ENCODE data around the gene C3orf18.

C3orf18 gene

DNA sequence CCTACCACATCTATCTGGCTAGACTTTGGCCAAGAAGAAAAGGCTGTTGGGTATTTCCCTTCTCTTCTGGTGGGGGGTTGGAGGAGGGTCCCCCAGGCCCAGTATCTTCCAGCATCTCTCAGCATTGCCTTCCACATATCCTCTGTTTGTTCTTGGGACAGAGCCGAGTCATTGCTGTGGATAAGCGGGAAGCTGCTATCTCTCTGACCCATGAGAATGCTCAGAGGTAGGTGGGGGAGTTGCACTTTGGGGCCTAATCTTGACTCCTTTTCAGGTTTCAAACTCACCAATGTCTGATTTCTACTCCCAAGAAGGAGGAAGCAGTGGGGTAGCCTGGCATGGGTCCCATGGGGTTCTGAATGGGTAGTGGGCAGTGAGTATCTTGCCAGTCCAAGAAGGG lies 9.8 kb upstream of the C3orf18 start:
- no peak for DNase-seq

DNA sequence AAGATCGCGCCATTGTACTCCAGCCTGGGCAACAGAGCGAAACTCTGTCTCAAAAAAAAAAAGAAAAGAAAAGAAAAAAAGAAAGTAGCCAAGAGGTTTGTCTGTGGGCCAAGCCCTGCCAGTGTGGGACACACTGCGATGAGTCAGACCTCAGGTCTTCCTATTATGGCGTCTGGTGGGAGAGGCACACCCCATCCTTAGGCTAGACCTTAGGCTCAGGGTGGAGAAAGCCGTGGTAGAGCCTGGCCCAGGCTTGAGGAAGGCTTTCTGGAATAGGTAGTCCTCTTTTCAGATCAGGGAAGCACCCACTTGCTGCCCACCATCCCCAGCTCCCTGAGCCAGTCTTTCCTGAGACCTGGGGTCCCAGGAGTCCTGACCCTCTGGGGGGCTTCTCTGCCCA lies 7.8 kb upstream of the C3orf18 start:
- DNase-seq = no peak

DNA sequence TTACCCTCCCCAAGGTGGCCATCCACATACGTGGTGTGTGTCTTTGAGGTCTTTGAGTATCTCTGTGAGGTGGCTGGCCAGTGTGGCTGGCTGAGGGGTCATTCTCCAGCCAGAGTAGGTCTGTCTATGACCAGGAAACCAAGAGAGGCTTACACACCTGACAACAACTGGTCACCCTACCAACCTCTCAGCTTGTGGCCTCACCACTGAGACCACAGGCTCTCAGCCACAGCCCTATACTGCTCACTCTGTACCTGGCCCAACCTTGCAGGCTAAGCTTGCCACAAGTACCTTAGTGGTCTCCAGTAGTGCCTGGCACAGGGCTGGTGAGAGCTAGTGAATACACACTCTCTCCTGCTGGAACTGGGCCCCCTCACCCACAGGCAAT lies 6.9 kb upstream of the C3orf18 start:
- DNase-seq = no peak

DNA sequence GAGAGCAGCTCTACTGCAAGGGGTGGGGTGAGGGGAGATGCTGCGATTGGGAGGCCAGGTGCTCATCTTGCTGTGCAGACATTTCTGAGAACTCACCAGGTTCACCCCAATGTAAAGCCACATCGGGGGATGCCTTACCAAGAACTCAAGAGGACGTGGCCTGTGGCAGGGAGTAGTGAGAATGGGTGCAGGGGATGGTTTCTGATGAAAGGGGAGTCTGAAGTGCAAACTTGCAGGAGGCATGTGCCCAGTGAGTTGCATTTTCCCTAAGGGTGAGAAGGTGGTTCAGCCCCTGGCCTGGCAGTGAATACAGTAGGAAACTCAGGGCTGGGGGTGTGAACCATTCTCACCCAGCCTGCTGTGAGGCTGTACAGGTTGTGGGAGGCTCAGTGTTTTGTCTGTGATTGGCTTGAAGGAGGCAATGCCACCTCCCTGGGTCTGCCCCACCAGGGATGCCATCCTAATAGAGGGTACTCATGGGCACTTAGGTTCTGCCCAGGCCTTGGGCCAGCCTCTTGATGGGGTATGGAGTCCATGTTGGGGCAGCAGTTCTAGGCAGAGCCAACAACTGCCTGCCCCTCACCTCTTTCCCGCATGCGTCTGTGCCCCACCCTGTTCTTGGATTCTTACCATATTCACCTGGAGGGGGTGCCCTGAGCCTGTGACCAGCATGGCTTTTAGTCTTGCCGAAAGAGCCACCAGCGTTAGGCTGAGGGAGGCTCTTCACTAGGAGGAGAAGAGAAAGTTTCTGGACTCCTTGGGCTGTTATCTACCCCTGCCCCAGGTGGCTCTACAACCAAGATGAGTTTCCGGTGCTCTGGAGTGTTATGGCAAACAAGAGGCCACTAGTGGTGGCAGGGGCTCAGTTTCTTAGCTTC lies 6.3 kb upstream of the C3orf18 start:
- no peak for DNase-seq

DNA sequence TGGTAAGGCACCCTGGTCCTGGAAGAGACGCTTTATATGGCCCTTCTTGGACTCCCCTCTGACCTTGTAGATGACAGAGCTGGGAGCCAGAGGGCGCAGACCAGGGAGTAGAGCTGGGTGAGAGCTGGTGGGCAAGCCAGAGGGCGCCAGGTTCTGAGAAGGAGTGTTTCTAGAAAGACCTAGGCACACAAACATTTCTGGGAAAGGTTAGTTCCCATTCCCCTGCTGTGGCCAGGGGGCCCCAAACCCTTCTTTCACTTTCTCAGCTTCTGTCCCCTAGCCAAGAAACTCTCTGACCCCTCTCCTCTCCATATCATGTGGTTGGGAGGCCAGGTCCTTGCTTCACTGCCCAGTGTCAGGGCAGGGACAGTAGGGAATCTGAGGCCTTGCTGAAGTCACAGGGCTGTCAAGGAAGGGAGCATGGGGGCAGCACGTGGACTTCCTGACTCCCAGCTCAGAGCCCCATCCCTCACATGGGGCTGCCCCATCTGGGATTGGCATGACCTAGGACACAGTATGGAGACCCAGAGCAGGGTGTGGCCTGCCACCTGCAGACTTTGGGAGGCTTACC lies 5.3 kb upstream of the C3orf18 start:
- DNase-seq = no peak

DNA sequence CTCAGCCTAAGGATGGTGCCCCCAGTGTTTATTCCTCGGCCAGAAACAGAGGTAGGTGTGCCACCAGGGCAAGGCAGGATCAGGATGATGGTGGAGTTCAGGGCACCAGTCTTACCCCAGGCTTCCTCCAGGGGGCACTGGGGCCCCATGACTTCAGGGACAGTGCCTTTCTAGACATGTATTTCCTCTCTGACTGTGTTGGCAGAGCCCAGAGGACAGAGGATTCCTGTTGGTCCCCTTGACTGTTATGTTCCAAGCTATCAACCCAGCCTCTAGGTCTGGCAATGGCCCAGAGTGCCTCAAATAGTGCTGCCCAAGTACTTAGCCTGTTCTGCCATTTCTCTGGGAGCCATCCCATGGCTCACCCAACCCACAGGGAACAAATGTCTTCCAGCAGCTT lies 4.6 kb upstream of the C3orf18 start:
- peak in 1 of 2 experiments; percentile 24 for DNase-seq

DNA sequence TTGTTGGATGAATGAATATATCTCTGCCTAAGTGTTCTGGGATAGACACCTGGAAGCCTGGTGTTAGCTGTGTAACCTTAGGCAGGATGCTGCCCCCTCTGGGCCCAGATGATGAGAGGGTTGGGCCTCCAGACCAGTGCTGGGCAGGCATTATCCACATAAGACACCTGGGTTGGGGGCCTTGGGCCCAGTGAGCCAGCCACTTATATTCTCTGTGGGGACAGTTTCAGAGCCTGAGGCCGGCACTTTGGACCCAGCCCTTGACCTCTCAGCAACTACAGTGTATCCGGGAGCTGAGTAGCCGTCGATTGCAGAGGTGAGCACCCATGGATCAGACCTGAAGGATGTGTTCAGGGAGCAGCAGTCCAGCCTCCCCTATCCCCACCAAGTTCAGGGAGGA lies 3.9 kb upstream of the C3orf18 start:
- DNase-seq = no peak

DNA sequence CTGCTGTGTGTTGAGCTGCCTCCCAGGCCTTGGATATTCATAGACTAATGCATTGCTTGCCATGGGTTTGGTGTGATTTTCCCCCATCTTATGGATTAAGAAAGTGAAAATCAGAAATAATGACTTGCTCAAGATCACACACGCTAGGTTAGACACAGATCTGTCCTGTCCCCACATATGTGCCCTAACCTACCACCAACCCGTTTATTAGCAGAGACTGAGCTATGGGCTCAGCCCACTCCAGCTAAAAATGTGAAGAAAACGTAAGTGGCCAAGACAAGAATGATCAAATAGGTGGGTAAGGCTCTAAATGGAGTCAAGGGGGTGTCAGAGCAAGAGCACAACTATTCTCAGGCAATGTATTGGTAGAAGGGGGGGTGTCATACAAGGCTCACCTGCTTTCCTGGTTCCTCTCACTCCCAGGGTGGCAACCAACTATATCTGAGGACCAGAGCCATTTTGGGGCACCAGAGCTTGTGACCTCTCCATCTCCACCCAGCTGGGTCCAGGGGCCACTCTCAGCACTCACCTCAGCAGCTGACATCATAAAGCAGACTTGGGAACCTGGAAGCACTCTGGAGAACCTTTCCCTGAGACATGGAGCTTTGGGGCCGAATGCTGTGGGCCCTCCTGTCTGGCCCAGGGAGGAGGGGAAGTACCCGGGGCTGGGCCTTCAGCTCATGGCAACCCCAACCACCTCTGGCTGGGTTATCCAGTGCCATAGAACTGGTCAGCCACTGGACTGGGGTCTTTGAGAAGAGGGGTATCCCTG lies 3.1 kb upstream of the C3orf18 start:
- DNase-seq = no peak

DNA sequence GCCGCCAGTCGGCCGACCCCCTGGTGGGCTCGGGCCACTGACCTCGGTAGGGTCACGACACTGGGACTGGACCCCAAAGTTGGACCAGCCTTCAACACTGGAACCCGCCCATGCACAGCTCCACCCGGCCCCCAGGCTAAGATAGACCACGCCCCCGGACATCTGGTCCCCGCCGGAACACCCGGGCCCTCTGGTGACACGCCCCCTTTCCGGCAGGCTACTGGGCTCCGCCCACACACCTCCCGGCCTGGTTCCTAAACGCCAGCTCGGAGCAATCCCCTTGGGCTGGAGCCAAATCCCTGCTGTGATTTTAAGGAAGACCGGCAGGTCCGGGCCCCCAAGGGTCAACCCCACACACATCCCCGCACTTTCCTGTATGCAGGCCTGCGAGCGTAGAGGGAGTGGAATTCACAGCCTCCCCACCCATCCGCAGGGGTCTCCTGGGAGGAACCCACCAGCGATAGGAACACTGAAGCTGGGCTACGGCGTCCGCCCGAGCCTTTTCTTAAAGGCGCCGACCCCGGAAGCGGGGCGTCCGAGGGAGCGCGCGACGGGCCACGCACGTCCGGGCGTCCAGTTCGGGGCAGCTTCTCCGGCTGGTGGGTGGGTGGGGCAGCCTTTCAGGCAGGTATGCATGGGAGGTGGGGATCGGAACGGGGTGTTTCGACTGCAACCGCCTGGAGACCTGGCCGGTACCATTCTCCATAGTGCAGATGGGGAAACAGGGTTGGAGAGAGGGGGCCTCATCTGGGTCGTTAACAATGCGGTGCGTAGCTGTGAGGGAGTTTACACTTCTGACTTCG lies 1.6 kb upstream of the C3orf18 start, which contains the start of gene HEMK1:
HEMK1 (plus strand) TSS at position 576 of the 803 bp plus-strand sequence. CDS start 1,583 bp downstream, outside the sequence.
- DNase-seq = peak; percentile 74 to 84

DNA sequence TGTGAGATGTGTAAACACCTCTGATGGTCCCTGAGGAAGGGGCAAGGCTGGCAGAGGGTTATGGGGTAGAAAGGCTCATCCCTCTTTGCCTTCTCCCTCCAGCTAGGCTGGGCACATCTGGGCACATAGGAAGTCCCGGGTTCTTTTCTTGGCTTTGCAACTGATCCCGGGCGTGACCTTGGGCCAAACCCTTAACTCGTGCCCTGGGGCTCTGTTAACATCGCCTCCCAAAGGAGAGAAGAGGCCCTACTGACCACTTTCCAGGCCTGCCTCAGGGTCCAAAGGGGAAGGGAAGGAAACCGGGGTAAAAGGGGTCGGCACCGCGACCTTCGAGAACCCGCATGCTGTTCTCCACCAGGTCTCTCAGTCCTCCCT lies 549 bp downstream of the C3orf18 start:
- DNase-seq = no peak

DNA sequence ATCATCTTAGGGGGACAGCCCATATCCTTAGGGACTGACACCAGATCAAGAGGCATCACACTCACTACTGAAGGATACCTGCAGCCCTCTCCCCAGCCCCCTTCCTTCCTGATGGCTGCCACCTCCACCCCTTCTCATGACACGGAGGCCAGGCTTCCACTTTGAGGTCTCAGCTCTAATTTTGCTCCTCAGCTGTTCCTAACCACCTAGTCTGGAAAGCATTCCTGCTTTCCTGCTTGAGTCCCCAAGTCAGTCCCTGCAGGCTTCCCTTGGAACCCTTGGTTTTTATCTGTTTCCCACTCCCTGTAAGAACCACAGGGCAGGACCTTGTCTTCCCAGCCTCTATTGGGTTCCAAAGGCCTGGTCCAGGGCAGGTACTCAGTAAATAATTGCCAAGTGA lies 3.2 kb downstream of the C3orf18 start:
- no peak for DNase-seq

DNA sequence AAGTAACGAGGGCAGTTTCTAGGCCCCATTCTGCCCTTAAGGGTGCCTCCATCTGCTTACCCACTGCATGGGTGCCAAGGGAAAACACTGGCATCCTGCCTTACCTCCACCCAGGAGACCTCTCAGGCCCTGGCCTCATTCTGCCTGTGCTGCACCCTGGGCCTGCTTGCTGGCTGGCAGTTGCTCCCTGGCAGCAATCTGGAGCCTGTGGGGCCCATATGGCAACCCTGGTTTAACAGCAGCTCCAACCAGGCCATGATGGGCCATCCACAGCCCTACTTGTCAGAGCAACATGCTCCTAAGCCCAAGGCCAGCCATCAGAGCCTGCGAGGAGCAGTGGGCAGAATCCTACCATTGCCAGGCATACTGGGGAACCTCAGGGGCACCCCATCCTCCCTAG lies 3.7 kb downstream of the C3orf18 start:
- no peak for DNase-seq

DNA sequence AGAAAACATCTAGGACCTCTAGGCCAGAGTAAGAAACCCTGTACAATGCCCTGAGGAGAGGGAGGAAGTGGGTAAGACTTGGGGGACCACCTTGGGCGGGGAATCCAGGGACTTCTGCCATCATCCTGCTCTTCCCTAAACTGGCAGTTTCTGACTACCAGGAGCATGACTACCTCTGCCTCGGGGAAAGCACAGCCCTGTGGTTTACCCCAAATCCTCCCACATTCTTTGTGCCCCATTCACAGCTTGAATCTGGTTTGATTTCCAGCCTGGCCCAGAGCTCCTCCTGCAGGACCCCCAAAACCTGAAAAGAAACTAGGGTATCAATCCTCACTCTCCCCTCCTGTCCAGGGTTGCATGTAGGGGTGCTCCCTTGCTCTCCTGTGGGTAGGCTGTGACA lies 4.7 kb downstream of the C3orf18 start:
- DNase-seq = no peak

DNA sequence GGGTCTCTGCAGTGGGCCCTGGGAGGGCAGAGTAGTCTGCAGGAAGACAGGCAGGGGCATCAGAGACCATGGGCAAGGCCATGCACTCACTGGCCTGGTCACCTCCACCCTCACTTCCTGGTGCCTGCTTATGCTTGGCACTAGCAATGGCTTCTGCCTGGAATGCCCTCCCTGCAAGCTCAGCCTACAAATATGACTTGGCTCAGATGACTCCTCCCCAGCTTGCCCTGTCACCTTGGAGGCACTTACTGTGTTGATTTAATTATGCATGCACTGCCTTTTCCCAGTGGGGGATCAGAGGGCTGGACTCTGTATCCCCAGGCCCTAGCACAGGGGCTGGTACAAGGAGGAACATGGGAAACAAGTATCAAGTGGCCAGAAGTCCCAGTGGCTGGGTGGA lies 7.8 kb downstream of the C3orf18 start:
- DNase-seq = no peak

DNA sequence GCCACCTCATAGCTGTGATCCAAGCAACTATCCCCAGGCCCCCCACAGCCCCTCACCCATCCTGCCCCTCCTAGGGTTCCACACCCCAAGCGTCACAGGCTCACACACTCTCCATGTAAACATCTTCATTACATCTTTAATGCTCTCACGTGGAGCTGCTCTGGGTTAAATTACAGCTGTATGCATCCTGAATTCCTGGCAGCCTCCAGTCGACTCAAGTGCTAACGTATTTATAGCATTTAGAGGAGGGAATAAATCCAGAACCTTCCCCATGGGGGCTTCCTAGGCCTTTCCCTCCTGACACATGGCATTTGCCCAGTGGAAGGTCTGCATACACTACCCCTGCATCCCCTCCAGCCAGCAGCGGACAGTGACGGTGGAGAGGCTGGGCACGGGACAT lies 9.6 kb downstream of the C3orf18 start:
- no peak for DNase-seq

DNA sequence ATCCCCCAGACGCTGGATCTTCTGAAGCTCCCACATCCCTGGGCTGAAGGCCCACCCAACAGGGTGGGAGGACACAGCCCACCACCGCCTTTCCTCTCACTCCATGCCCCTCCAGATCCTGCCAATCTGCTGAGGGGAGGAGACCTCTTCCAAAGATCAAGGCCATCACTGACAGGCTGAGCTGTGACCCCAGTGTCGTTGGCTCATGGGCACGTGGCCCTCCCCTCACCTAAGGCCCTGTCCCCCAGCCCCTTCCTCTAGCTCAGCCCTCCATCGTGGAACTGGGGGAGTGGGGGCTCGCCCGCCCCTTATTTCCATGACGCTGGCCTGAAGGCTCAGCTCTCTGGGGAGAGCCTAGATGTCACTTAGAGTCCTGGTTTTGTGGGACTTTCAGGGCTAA lies 10.4 kb downstream of the C3orf18 start:
- no peak for DNase-seq

DNA sequence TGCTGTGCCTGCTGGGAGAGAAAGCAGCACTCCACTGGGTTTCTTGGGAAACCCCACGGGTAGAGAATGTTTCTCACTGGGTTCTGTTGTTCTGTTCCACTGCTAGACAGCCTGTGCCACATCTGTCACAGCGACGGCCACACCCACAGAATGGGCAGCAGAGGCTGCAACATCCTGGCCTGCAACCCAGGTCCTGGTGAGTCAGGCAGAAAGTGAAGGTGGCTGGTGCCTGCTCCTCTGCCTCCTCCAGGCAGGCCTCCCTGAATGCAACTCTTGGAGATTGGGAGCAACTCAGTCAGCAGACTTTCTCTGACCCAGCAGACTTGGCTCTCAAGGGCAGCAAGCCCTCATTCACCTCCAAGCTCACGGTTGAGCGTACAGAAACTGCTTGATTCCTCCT lies 13.0 kb downstream of the C3orf18 start:
- DNase-seq = no peak

DNA sequence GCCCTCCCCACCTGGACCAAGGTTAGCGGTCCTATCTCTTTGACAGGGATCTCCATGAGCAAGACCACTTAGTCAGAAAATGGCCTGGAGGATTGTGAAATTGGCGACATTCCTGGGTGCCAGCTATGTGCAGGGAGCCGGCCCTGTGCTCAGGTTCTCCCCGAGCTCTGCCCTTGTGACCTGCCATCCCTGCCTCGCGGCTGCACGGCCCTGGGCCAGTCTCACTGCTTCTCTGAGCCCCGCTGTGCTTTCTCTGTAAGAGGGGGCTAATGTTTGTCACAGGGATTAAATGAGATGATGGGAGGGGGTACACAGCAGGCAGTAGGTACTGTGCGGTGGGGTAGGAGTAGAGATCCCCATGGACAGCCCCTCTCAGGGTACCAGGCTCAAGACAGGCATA lies 14.9 kb downstream of the C3orf18 start:
- no peak for DNase-seq

DNA sequence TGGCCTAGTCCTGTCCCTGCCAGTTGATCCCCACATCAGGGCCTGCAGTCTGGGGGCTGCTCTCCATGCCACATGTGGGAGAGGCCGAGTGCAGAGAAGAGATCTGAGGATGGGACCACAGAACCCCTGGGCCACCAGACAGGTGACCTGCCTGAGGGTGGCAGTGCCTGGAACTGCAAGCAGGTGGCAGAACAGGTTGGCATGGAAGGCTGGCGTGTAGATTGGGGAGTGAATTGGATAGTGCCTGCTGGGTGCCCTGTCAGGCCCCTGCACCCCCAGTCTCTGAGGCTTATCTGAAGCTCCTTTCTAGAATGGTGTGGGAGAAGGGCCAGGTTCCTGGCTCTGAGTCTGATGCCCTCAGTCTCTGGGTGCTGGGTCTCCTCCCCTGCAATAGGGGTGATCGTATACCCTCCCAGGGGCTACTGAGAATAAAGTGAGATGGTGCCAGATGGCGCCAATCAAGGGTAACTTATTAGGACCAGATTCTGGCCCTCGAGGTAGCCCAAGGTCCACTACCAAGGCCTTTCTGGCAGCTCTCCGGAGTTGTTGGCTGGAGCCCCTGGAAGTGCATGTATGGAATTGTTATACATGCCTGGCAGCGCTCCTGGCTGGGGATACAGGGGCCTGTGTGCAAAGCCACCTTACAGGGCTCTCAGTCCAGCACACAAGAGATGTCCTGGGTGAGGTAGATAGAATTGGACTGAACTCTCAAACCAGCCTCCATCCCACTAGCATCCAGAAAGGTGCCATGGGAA lies 15.7 kb downstream of the C3orf18 start:
- no peak for DNase-seq

DNA sequence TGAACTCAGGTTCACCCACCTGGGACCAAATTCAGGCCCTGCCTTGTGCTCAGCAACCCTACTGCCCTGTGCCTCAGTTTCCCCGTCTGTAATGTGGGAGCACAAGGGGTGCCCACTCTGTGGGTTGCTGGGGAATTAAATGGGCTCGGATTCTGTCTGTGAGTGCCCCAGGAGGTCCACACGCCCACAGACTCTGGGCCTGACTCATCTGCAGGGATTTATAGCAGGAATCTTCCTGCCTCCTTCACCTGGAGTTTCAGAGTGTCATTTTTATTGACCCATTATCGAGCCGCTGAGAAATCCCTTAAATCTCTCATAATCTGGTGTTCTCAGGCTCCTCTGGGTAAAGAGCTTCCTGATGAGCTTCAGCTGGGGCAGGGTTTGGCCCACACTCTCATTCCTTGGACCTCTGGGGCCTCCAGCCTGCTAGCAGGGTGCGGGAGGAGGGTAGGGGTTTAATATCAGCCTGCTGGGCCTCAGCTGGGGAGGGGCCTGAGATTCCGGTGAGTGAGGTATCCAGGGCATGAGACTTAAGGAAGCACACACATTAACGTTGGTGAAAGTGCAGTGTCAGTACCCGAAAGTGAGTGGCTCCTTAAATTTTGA lies 16.4 kb downstream of the C3orf18 start:
- DNase-seq = no peak

DNA sequence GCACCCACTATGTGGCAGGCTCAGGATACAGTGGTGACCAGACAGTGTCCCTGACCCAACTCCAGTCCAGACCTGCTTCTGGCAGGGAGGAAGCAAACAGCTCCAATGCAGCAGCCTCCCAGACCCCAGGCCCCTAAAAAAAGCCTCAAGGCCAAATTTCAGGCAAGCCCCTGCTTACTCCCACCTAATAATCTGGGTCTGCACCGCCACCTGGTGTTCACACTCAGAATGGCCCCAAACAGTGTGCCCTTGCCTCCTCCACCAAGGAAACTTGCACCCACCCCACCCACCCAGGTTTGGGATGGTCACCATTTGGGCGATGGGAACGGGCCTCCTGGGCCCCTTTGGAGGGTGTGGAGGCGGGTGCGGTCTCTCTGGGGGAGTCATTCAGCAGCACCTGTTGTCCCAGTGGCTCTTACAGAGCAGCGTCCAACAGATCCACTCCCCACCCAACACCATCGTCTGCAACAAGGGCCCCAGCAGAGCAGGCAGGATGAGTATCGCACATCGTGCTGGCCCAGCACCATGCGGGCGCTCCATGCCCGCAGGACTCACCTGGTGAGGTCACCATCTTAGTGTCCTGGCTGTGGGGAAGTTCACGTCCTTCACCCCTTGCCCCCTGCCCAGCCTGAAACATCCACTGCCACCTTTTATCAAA lies 17.3 kb downstream of the C3orf18 start:
- peak in 1 of 2 experiments; percentile 3 for DNase-seq

All from NCI-H1930 (cell line).